AG04450 (cell line): ENCODE data around the gene GUCY2F. TPM values are rescaled to one million over a fixed set of nuclear protein-coding genes. Genes with fewer than 3 reads are reported as not detected.
A peak's percentile ranks its signal among the peaks of the same experiment; 100 is the strongest.

ENCODE experiments used
- CTCF ChIA-PET: fragments of 300-600, 350-600 bp; formaldehyde crosslinking; extraction: SDS; loops from one replicate; lab custom pipeline; 2022; ENCODE audit warnings: antibody characterized with exemption, inconsistent platforms; lab: Charles Lee
- POLR2A ChIA-PET: fragments of 350-600 bp; formaldehyde crosslinking; extraction: SDS; loops from one replicate; lab custom pipeline; 2021; ENCODE audit warnings: antibody characterized with exemption, inconsistent platforms; lab: Yijun Ruan, JAX
- DNase-seq: peaks from one replicate; pipeline ENCODE4 v3.0.0-alpha.2; 2011; ENCODE audit warnings: low read depth, low spot score
- H3K27ac ChIP-seq: one replicate; pipeline ENCODE4 v1.5.1; 2012; ENCODE audit warnings: low read depth, low read length, control low read depth
- H3K27me3 ChIP-seq: one replicate; pipeline ENCODE4 v1.6.0; 2012; ENCODE audit warnings: low read length; ENCODE audit not compliant: control insufficient read depth, insufficient read depth
- H3K4me3 ChIP-seq: 2 replicates; pipeline ENCODE4 v1.5.1; 2011; ENCODE audit warnings: mild to moderate bottlenecking, low read depth, low read length, control low read depth
- H3K9me3 ChIP-seq: 2 replicates; pipeline ENCODE4 v1.5.1; 2012; ENCODE audit warnings: low read length; ENCODE audit not compliant: control insufficient read depth, insufficient read depth
- CTCF ChIP-seq: IDR thresholded peaks from 2 replicates; pipeline ENCODE4 v1.5.1; 2011; ENCODE audit warnings: low read depth, low read length, control low read depth, inconsistent platforms
- polyA plus RNA-seq: library from polyadenylated mRNA; depleted of rRNA; stranded (reverse); fragments of >200 nt; gene quantifications from 2 replicates; pipeline ENCODE4 v1.2.3, GENCODE V29; 2011

Gene GUCY2F
- polyA plus RNA-seq, 1 experiment: 0.02 TPM

GRCh38 chrX:109475174-109475891, 6.6 kb downstream of the GUCY2F start:
- ChIA-PET POLR2A (no interaction called here), CTCF (interaction anchor here (0.7 to 4.8 kb wide), 9 partner anchors 9 to 1275 kb away, joined by 3 to 33 read pairs (median 3); no protein-coding TSS in a partner anchor)
- H3K27me3 ChIP-seq: no peaks in the 10 kb centered on the region
- H3K4me3 ChIP-seq: peak overlapping the region; percentile 27; the same call in 1 of the 2 replicates
- no peaks in the 10 kb centered on the region for H3K9me3 ChIP-seq
- H3K27ac ChIP-seq: no peak overlapping the region
- DNase-seq: peak; percentile 2
- peak; percentile 60 for TF ChIP-seq CTCF

GRCh38 chrX:109472939-109473735, 8.7 kb downstream of the GUCY2F start:
- ChIA-PET POLR2A (interaction anchor here (0.5 kb wide), 1 partner anchor 64 kb away, joined by 3 read pairs; no protein-coding TSS in a partner anchor), CTCF (interaction anchor here (1.1 to 4.8 kb wide), 3 partner anchors 12 to 438 kb away, joined by 3 to 33 read pairs (median 19); no protein-coding TSS in a partner anchor)
- TF ChIP-seq CTCF: no peak; the same call in 1 of the 2 replicates
- Histone ChIP-seq H3K27me3 (no peaks in the 10 kb centered on the region), H3K27ac (no peak overlapping the region), H3K9me3 (no peaks in the 10 kb centered on the region), H3K4me3 (no peak overlapping the region)
- no peak for DNase-seq

GRCh38 chrX:109464231-109464630, 17.7 kb downstream of the GUCY2F start:
- CTCF ChIA-PET: interaction anchor here (2.1 kb wide), 1 partner anchor 21 kb away, joined by 8 read pairs; no protein-coding TSS in a partner anchor
- no peak for TF ChIP-seq CTCF

GRCh38 chrX:109463784-109464183, 18.1 kb downstream of the GUCY2F start:
- TF ChIP-seq CTCF: no peak
- DNase-seq: no peak
- POLR2A ChIA-PET: no interaction called here
- Histone ChIP-seq H3K4me3 (no peak overlapping the region), H3K27ac (no peak overlapping the region), H3K9me3 (no peaks in the 10 kb centered on the region), H3K27me3 (no peaks in the 10 kb centered on the region)
- CTCF ChIA-PET: interaction anchor here (2.1 kb wide), 1 partner anchor 22 kb away, joined by 8 read pairs; no protein-coding TSS in a partner anchor

More at GRCh38 chrX:109464231-109464630, 17.7 kb downstream of the GUCY2F start:
- no peak overlapping the region for H3K27ac ChIP-seq
- no peaks in the 10 kb centered on the region for H3K27me3 ChIP-seq
- no peak for DNase-seq
- no peaks in the 10 kb centered on the region for H3K9me3 ChIP-seq
- POLR2A ChIA-PET: no interaction called here
- H3K4me3 ChIP-seq: no peak overlapping the region
